HepG2 (cell line): ENCODE data around the gene NAALADL1. TPM values are rescaled to one million over a fixed set of nuclear protein-coding genes. Genes with fewer than 3 reads are reported as not detected.

Experiments used
- FOXO4 ChIP-seq: sonication (generic); formaldehyde crosslinking; conservative IDR thresholded peaks from 2 replicates; pipeline ENCODE4 v1.8.1; 2023; ENCODE audit warnings: missing genetic modification reagents
- GATAD2A ChIP-seq: IDR thresholded peaks from 2 replicates; pipeline ENCODE4 v1.6.1; 2016
- GTF2F1 ChIP-seq: fragments of 150-350 bp; IDR thresholded peaks from 2 replicates; pipeline ENCODE4 v1.6.1; 2014; ENCODE audit warnings: low read length
- HOXA5 ChIP-seq: sonication (generic); formaldehyde crosslinking; IDR thresholded peaks from 2 replicates; pipeline ENCODE4 v1.4.0; 2020; ENCODE audit warnings: missing genetic modification reagents
- MBD4 ChIP-seq: IDR thresholded peaks from 2 replicates; pipeline ENCODE4 v1.6.1; 2012; ENCODE audit warnings: low read length, inconsistent platforms, borderline replicate concordance
- MXD1 ChIP-seq: sonication (generic); formaldehyde crosslinking; IDR thresholded peaks from 2 replicates; pipeline ENCODE4 v1.4.0; 2020; ENCODE audit warnings: mild to moderate bottlenecking, missing genetic modification reagents
- NCOA5 ChIP-seq: sonication (generic); formaldehyde crosslinking; IDR thresholded peaks from 2 replicates; pipeline ENCODE4 v1.4.0; 2020; ENCODE audit warnings: missing genetic modification reagents
- RXRB ChIP-seq: IDR thresholded peaks from 2 replicates; pipeline ENCODE4 v1.6.1; 2016; ENCODE audit warnings: borderline replicate concordance, missing genetic modification reagents, missing compliant biosample characterization
- ZBTB20 ChIP-seq: sonication (generic); formaldehyde crosslinking; IDR thresholded peaks from 2 replicates; pipeline ENCODE4 v1.8.1; 2023; ENCODE audit warnings: missing genetic modification reagents, low read depth, mild to moderate bottlenecking, borderline replicate concordance
- ZBTB8A ChIP-seq: sonication (generic); formaldehyde crosslinking; IDR thresholded peaks from 2 replicates; pipeline ENCODE4 v1.4.0; 2020; ENCODE audit warnings: mild to moderate bottlenecking, low read depth, missing genetic modification reagents, borderline replicate concordance
- ZMYM4 ChIP-seq: sonication (generic); formaldehyde crosslinking; IDR thresholded peaks from 2 replicates; pipeline ENCODE4 v1.8.1; 2023; ENCODE audit warnings: mild to moderate bottlenecking, missing genetic modification reagents
- ZNF557 ChIP-seq: sonication (generic); formaldehyde crosslinking; IDR thresholded peaks from 2 replicates; pipeline ENCODE4 v1.4.0; 2020; ENCODE audit warnings: missing genetic modification reagents
- ZNF589 ChIP-seq: sonication (generic); formaldehyde crosslinking; conservative IDR thresholded peaks from 2 replicates; pipeline ENCODE4 v1.8.0; 2022; ENCODE audit warnings: mild to moderate bottlenecking, moderate library complexity, missing genetic modification reagents
- ZNF616 ChIP-seq: sonication (generic); formaldehyde crosslinking; IDR thresholded peaks from 2 replicates; pipeline ENCODE4 v1.5.0; 2020; ENCODE audit warnings: low read depth, mild to moderate bottlenecking, missing genetic modification reagents
- polyA plus RNA-seq, 8 experiments: library from polyadenylated mRNA; depleted of rRNA in 3 of 8; stranded (reverse) in 7 of 8; unstranded in 1 of 8; fragments of >200 nt; fragmentation: Illumina TruSeq in 4 of 8; extraction: Trizol in 4 of 8; gene quantifications; 2 replicates each; pipeline versions ENCODE4 v1.2.1 to v1.2.3, GENCODE V29; 2011 to 2016; ENCODE audit warnings: low read depth in 4 of 8, missing spikeins in 1 of 8, mixed read lengths in 1 of 8; ENCODE audit not compliant: insufficient read depth in 1 of 8
- total RNA-seq, 5 experiments: library from RNA; depleted of rRNA; stranded (reverse); fragments of >200 nt; fragmentation: Illumina TruSeq; extraction: Trizol; gene quantifications; 2 replicates each; pipeline ENCODE4 v1.2.3, GENCODE V29; 2016; ENCODE audit warnings: low read depth in 1 of 5
- TF ChIP-seq, protein P1 (sequence below), 2 experiments: fragments of 450-650 bp in 1 of 2; sonication (generic) in 1 of 2; formaldehyde crosslinking in 1 of 2; IDR thresholded peaks; 2 replicates each; pipeline versions ENCODE4 v1.6.1 to v1.8.0; 2016 to 2022; ENCODE audit warnings: antibody characterized with exemption in 1 of 2, mild to moderate bottlenecking in 1 of 2, missing genetic modification reagents in 1 of 2
- TF ChIP-seq, protein P2 (sequence below): sonication (generic); formaldehyde crosslinking; IDR thresholded peaks from 2 replicates; pipeline ENCODE4 v1.4.0; 2020; ENCODE audit warnings: missing genetic modification reagents, mild to moderate bottlenecking, borderline replicate concordance

The NAALADL1 gene
- total and polyA plus RNA-seq, 2 of the 13 experiments (the other 11 are each of a cell fraction or from before 2014, with no cell fraction given) = 9.3 to 33.9 TPM

DNA sequence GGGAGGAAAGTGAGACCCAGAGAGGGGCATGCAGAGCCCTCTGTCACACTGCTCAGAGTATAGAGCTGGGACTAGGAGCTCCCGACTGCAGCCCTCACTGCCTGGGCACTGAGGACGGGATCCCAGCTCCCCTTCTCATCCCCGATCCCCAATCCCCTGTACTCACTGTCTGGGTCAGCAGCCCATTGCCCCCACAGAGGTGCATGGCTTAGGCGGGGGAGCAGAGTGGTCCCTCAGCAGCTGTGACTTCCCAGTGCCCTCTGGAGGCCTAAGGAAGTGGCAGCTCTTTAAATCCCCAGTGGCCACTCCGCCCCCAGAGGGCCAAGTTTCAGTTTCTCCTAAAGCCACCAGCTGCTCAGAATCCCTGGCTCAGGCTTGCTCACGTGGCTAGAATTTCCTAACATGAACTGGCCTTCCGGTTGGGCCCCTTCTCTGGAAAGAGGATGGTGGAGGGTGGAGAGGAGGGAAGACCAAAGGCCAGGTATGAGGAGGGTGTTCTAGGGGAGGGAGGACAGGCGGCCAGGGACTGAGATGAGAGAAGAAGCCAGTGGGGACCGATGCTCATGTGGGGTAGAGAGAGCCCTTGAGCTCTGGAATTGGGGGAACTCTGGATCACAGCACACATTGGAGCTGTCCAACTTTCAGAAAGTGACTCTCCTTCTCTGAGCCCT lies 61.5 kb downstream of the NAALADL1 start, which contains the start of gene BATF2 (continued):
- TF ChIP-seq, protein P1, sequence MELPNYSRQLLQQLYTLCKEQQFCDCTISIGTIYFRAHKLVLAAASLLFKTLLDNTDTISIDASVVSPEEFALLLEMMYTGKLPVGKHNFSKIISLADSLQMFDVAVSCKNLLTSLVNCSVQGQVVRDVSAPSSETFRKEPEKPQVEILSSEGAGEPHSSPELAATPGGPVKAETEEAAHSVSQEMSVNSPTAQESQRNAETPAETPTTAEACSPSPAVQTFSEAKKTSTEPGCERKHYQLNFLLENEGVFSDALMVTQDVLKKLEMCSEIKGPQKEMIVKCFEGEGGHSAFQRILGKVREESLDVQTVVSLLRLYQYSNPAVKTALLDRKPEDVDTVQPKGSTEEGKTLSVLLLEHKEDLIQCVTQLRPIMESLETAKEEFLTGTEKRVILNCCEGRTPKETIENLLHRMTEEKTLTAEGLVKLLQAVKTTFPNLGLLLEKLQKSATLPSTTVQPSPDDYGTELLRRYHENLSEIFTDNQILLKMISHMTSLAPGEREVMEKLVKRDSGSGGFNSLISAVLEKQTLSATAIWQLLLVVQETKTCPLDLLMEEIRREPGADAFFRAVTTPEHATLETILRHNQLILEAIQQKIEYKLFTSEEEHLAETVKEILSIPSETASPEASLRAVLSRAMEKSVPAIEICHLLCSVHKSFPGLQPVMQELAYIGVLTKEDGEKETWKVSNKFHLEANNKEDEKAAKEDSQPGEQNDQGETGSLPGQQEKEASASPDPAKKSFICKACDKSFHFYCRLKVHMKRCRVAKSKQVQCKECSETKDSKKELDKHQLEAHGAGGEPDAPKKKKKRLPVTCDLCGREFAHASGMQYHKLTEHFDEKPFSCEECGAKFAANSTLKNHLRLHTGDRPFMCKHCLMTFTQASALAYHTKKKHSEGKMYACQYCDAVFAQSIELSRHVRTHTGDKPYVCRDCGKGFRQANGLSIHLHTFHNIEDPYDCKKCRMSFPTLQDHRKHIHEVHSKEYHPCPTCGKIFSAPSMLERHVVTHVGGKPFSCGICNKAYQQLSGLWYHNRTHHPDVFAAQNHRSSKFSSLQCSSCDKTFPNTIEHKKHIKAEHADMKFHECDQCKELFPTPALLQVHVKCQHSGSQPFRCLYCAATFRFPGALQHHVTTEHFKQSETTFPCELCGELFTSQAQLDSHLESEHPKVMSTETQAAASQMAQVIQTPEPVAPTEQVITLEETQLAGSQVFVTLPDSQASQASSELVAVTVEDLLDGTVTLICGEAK (IDR thresholded peaks at IDR 0.05) = no peak
- TF ChIP-seq, protein P1 (CRISPR knock-in tag; IDR thresholded peaks at IDR 0.05) = peak; percentile 65
- TF ChIP-seq ZNF589 (CRISPR knock-in tag) (no peak), ZNF616 (CRISPR knock-in tag) (0 out of 2 replicates have a peak, but pooled peaks have one; percentile 41), HOXA5 (CRISPR knock-in tag) (0 out of 2 replicates have a peak, but pooled peaks have one; percentile 48), MBD4 (no peak), ZMYM4 (peak; percentile 71), ZBTB8A (CRISPR knock-in tag) (no peak), RXRB (CRISPR knock-in tag) (0 out of 2 replicates have a peak, but pooled peaks have one; percentile 53), NCOA5 (CRISPR knock-in tag) (no peak), ZBTB20 (CRISPR knock-in tag) (no peak), MXD1 (CRISPR knock-in tag) (no peak), GATAD2A (CRISPR knock-in tag) (peak; percentile 81), GTF2F1 (no peak), ZNF557 (CRISPR knock-in tag) (0 out of 2 replicates have a peak, but pooled peaks have one; percentile 49), FOXO4 (CRISPR knock-in tag) (no peak)
- TF ChIP-seq, protein P2, sequence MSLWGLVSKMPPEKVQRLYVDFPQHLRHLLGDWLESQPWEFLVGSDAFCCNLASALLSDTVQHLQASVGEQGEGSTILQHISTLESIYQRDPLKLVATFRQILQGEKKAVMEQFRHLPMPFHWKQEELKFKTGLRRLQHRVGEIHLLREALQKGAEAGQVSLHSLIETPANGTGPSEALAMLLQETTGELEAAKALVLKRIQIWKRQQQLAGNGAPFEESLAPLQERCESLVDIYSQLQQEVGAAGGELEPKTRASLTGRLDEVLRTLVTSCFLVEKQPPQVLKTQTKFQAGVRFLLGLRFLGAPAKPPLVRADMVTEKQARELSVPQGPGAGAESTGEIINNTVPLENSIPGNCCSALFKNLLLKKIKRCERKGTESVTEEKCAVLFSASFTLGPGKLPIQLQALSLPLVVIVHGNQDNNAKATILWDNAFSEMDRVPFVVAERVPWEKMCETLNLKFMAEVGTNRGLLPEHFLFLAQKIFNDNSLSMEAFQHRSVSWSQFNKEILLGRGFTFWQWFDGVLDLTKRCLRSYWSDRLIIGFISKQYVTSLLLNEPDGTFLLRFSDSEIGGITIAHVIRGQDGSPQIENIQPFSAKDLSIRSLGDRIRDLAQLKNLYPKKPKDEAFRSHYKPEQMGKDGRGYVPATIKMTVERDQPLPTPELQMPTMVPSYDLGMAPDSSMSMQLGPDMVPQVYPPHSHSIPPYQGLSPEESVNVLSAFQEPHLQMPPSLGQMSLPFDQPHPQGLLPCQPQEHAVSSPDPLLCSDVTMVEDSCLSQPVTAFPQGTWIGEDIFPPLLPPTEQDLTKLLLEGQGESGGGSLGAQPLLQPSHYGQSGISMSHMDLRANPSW = no peak
